Limb (tissue), 2 donors: ENCODE results near the gene CLEC14A.

Experiments
- DNase-seq, 2 donors: peaks; one replicate each; pipeline ENCODE4 v3.0.0-alpha.2; 2016; ENCODE audit errors: extremely low spot score in 2 of 2

CLEC14A gene

DNA sequence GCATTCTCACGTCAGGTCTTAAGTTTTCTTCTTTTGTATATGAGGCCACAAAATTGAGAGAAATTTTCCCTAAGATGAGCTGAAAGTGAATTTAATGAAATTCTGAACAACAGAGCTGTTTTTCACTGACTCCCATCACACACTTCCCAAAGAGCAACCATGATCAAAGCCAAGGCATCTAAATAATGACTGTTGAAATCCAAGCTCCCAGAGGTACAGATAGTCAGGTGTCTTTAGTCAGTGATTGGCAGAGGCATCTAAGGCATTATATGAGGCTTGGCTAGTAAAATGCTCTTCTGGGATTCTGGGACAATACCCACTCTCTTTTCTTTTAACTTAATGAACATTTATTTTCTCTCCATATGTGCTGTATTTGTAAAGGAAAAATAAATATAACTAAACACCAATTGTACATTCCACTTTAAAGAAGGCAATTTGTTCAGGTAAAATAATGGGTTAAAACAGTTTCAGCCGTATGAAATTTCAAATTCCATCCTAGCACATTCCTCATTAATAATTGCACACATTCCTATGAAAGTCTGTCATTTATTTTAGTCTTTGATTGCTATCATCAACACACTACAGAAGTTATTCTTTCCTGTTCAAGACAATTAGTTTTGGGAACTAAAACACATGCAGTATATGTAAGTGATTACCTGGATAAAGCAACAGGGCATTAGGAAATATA, 49.1 kb downstream of the CLEC14A start:
- DNase-seq: no peak

GRCh38 chr14:38205949-38206665, 49.8 kb downstream of the CLEC14A start:
- DNase-seq: no peak

GRCh38 chr14:38205119-38205813, 50.6 kb downstream of the CLEC14A start:
- no peak for DNase-seq

GRCh38 chr14:38204719-38205115, 51.2 kb downstream of the CLEC14A start:
- DNase-seq: no peak
